Head of caudate nucleus (tissue), 42 donors: Measurements from ENCODE around the gene MEGF9.
A peak's percentile ranks its signal among the peaks of the same experiment; 100 is the strongest.
"Not testable (repeated sequence)": the region's sequence is repeated elsewhere in the genome, so short reads cannot be mapped to it uniquely, and the experiment has no call there.

ENCODE experiments used
- DNase-seq, 42 donors: peaks; one replicate each; pipeline versions ENCODE4 v3.0.0 to v3.0.0-alpha.2; 2020 to 2021; ENCODE audit warnings: mixed read lengths in 7 of 42
- intact Hi-C: fragments of 100-400 bp; cut with DNase I; formaldehyde crosslinking; loops from one replicate; pipeline ENCODE4 v1.15.0; 2022

The MEGF9 gene

DNA sequence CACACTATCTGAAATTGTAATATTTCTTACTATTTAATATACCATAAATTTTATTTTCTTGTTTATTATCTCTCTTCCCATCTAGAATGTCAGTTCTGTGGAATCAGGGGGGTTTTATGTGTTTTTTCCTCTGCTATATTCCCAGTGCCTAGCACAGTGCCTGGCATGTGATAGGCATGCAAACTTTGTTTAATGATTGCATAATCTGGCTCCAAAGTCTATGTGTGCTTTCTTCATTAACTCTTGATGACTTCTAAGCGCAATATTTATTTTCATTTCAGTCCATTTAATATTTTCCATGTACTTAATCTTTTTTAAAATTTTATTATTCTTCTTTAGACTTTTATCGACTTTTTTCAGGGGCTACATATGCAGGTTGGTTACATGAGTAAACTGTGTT is 73.9 kb downstream of the MEGF9 start:
- intact Hi-C loops: no loop called here
- DNase-seq: no peak

DNA sequence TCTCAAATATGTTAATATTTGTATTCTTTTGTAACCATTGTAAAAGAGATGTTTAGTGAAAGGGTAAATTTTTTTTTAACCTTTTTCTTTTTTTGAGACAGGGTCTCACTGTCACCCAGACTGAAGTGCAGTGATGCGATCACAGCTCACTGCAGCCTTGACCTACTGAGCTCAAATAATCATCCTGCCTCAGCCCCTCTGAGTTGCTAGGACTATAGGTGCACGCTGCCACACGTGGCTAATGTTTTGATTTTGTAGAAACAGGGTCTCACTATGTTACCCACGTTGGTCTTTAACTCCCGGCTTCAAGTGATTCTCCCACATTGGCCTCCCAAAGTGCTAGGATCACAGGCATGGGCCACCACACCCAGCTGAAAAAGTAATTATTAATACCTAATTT is 76.4 kb downstream of the MEGF9 start:
- no peak for DNase-seq
- intact Hi-C loops: no loop called here

DNA sequence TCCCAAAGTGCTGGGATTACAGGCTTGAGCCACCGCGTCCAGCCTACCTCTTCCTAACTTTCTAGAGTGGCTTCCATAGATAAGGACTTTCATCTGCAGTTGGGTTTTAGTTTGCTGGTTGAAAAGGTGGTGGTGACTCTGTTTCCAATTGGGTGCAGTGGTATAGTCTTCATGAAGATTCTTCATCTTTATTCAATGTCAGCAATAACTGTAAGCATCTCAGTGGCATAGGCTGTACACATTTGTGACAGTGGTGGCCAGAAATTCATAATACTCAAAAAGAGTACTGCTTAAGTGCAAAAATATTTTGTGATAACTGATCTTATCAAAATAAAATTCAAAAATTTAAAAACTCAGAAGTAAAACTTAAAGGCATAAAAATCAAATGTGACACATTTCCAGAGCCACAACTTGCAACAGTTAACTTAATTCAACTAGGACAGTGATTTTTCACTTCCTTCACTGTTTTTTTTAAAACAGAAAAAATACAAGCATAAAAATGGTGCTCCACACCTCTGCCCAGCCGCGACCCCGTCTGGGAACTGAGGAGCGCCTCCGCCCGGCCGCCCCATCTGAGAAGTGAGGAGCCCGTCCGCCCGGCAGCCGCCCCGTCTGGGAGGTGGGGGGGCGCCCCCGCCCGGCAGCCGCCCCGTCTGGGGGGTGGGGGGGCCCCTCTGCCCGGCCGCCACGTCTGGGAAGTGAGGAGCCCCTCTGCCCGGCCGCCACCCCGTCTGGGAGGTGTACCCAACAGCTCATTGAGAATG is 77.9 kb downstream of the MEGF9 start:
- intact Hi-C loops: no loop called here
- no peak for DNase-seq

DNA sequence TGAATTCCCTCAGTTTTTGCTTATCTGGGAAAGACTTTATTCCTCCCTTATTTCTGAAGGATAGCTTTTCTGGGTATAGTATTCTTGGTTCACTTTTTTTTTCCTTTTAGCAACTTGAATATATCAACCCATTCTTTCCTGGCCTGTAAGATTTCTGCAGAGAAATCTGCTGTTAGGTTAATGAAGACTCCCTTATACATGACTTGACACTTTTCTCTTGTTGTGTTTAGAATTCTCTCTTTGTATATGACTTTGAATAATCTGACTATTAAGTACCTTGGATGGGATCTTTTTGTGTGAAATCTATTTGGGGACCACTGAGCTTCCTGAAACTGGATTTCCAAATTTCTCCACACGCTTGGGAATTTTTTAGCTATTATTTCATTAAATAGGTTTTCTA is 79.3 kb downstream of the MEGF9 start:
- intact Hi-C loops: no loop called here
- DNase-seq: no peak

DNA sequence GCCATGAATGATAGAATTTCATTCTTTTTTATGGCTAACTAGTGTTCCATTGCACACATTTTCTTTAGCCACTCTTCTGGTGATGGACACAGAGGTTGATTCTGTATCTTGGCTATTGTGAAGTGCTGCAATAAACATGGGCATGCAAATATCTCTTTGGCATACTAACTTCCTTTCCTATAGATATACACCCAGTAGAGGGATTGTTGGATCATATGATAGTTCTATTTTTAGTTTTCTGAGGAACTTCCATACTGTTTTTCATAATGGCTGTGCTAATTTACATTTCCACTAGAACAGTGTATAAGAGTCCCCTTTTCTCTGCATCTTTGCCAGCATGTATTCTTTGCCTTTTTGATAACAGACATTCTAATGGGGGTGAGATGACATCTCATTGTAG is 83.9 kb downstream of the MEGF9 start:
- intact Hi-C loops: no loop called here
- DNase-seq: no peak

DNA sequence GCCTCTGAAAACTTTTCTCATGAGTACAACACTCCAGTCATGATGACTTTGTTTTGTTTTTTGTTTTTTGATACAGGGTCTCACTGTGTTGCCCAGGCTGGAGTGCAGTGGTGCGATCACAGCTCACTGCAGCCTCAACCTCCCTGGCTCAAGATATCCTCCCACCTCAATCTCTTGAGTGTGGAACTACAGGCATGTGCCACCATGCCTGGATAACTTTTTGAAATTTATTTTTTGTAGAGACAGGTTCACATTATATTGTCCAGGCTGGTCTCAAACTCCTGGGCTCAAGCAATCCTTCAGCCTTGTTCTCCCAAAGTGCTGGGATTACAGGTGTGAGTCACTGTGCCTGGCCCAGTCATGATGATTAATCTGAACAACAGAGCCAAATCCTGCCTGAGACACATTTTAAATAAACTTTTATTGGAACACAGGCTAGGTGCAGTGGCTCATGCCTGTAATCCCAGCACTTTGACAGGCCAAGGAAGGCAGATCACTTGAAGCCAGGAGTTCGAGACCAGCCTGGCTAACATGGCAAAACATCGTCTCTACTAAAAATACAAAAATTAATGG is 85.3 kb downstream of the MEGF9 start:
- intact Hi-C loops: not testable (repeated sequence)
- peak in 1 of 42 donors; percentile 22 for DNase-seq

DNA sequence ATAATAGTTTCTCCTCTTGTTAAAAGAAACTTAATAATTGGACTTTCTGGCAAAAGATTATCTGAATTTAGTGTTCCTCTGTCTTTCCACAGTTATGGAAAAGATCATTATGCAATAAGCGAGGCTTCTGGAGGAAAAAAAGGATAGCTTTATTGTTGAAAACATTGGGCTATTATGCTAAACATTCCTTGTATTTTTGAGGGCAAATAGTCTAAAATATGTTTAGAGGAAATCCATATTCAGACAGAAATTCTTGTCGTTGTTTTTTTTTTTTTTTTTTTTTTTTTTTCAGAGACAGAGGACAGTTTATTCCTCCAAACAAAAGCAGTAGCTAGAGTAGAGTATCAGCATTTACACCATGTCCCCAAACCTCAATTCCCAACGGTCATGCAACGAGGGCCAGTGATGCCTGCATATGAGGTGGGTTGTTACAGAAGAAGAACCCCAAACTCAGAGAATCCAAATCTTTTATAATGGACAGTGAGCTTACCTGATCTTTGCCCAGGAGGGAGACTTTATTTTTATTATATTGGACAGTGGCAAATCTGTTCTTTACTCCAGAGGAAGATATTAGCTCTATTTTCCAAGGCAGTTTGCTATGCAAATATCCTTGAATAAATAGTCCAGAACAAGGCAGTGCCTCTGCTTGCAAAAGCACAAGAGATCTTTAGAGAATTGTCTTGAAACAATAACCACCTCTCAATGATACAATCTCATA is 85.9 kb downstream of the MEGF9 start:
- DNase-seq: peak in 3 of 42 donors; percentile 26 to 60 (median 42)
- intact Hi-C loops: no loop called here

DNA sequence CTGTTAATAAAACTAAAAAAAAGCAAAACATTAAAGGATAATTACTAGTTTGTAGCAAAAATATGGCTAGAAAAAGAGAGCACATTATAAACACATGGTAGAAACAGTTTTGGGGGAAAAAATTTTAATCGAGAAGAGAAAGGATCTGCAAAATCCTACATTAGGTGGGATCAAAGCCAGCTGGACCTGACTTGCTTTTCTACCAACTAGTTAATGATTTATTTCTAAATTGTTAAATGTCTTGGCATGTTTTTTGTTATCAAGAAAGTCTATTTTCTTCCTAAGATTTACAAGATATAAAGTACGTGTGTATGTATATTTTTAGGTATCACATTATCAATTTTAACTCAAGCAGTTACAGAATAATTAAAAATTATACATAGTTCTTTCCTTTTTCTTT is 87.2 kb downstream of the MEGF9 start:
- intact Hi-C loops: no loop called here
- DNase-seq: no peak

DNA sequence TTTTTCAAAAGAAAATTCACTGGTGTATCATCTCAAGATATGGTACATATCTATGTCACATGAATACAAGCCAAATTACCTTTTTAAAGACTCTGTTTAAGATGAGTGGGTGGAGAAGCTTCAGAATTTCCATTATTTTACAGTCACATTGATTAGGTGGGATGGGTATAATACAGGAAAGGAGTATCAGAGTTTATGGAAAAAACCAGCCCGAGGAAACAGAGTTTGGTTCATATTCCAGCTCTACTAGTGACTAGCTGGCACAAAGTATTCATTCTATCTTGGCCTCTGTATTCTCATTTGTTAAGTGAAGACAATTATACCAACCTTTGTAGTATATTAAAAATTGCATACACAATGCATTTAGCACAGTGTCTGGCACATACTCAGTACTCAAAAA is 87.8 kb downstream of the MEGF9 start:
- peak in 1 of 42 donors; percentile 32 for DNase-seq
- intact Hi-C loops: no loop called here

DNA sequence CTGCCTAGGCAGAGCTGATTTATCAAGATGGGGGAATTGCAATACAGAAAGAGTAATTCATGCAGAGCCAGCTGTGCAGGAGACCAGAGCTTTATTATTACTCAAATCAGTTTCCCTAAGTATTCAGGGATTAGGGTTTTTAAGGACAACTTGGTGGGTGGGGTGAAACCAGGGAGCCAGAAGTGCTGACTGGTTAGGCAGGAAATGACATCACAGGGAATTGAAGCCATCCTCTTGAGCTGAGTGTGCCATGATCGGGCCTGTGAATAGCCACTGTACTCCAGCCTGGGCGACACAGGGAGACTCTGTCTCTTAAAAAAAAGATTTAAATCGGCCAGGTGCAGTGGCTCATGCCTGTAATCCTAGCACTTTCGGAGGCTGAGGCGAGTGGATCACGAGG is 89.0 kb downstream of the MEGF9 start:
- intact Hi-C loops: no loop called here
- peak in 7 of 42 donors; percentile 11 to 45 (median 44) for DNase-seq

DNA sequence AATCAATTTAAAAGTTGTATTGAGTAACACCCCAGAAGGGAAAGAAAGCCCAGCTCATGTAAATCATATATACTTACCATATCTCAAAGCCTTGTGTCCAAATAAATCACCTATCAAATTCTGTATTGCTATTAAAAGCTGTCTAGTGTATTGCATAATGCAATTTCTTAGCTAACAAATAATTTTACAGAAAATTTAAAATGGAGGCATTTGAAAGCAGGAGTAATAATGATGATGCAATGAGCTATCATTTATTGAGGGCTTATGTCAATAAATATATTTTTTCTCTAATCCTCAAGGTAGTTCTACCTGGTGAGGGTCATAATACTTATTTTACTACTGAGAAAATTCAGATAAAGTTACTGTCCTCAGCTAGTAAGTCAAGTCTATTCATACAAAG is 91.5 kb downstream of the MEGF9 start:
- no peak for DNase-seq
- intact Hi-C loops: loop anchor here (5.0 kb wide), 1 partner anchor 90 kb away; the partner anchor contains the start of gene MEGF9

DNA sequence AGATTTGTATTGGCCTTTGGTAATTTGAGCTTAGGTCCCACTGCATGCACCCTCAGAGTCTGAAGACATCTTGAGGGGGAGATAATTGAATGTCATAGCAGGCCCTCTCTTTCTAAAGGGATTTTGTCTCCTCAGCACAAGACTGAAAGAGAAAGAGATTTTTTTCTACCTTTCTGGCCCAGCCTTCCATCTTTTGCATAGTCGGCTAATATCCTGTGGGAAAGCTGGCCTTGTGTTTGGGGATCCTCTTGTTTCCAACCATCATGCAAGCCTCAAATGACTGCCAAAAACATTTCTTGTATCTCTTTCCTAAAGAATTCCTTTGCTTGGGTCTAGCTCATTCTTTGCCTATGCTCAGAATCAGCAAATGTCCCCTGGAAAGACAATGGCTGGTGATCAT is 92.3 kb downstream of the MEGF9 start:
- intact Hi-C loops: loop anchor here (5.0 kb wide), 1 partner anchor 90 kb away; the partner anchor contains the start of gene MEGF9

DNA sequence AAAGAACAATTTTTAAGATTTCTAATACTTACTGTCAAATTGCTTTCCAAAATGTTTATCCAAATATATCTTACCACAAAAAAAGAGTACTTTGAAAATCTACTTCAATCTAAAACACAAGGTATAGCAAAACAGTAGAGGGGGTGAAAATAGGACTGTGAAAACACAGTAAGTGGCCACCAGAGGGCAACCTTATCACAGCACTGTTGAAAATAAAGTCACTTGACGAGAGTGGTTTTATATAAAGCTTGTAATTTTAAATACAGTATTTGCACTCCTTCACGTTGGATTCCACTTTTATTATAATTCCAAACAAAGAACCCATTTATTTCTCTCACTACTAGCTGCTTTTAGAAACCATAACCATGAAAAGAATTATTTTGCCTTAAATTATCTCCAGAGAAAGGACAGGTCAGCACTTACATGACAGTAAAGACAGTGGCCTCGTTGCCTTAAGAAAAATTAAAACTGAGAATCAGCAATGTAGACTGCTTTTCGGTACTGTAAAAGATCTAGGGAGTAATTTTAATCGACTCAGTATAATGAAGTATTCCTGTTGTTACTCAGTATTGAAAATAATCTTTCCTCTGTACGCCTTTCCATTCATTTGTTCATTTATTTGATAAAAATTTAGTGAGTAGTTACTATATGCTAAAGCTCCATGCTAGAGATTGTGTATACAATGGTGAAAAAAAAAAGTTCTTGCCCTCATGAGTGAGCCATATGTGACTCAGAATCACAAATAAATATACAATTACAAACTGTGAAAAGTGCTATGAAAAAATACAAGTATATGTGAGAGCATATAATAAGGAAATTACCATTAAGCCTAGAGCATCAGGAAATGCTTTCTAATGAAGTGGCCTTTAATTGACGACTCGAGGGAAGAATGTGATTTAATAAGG is 94.3 kb downstream of the MEGF9 start:
- intact Hi-C loops: loop anchor here (5.0 kb wide), 1 partner anchor 92 kb away; the partner anchor contains the start of gene MEGF9
- DNase-seq: peak in 39 of 42 donors; percentile 36 to 91 (median 75)

More for the DNA sequence above, 92.3 kb downstream of the MEGF9 start:
- no peak for DNase-seq

DNA sequence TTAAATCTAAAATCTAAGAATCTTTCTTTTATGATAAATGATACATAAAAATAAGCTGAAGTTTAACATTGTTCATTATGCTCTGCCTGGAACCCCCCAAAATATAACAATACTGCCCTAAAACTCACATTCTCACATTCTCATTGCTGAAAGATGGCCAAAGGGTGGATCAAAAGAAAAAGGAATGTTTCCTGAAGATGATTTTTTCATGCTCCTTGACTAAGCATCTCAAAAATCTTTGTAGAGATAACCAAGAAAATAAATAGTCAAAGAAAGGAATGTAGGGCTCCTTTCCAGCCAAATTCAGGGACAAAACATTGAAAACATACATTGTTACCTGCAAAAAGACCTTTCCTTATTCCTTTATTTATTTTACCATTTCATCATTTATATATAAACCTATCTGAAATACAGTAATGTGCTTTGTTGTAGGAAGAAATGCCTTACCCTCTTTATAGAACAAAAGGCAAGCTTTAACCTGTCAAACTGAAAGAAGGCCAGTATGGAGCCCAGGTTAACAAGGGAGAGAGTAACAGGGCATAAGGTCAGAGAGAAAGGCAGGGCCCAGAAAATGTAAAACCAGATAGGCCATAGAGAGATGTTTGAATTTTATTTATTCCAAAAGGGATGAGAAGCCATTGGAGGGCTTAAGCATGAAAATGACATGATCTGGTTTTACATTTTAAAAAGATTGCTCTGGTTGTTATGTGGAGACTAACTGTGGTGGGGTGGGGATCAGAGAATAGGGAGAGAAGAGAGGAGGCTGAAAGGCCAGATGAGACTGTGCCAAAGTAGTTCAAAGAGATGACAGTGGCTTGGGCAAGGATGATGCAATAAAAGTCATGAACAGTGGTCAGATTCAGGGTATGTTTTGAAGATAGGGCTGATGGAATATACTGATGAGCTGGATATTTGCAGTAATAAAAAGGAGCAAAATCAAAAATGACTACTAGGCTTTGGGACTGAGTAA is 97.0 kb downstream of the MEGF9 start:
- intact Hi-C loops: no loop called here
- no peak for DNase-seq

DNA sequence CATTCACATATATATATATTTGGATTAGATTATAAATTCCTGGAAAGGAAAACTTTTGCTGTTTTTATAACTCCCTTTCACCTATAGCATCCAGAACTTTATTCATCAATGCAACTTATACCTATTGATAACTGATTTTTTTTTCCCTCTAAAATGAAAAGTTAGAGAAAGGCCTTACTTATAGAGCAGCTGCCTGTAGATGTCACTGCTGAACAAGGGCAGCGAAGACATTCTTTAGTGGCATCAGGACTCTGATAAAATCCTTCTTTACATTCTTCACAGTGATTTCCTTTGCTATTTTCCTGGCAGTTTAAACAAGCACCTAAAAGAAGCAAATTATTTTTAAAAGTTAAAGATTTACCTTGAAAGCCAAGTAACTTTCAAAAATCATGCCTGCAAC is 102.1 kb downstream of the MEGF9 start:
- peak in 10 of 42 donors; percentile 20 to 62 (median 36) for DNase-seq
- intact Hi-C loops: no loop called here

DNA sequence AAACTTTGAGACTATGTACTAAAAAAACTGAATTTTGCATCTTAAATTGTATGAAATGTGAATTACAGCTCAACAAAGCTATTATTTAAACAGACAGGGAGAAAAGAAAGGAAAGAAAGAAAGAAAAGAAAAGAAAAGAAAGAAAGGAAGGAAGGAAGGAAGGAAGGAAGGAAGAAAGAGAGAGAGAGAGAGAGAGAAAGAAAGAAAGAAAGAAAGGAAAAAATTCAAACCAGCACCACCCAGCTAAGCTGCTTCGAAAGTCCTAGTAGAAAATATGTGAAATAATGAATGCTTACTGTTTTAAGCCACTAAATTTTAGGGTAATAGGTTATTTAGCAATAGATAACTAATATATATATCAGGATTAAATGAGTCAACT is 102.6 kb downstream of the MEGF9 start:
- intact Hi-C loops: no loop called here
- no peak for DNase-seq

DNA sequence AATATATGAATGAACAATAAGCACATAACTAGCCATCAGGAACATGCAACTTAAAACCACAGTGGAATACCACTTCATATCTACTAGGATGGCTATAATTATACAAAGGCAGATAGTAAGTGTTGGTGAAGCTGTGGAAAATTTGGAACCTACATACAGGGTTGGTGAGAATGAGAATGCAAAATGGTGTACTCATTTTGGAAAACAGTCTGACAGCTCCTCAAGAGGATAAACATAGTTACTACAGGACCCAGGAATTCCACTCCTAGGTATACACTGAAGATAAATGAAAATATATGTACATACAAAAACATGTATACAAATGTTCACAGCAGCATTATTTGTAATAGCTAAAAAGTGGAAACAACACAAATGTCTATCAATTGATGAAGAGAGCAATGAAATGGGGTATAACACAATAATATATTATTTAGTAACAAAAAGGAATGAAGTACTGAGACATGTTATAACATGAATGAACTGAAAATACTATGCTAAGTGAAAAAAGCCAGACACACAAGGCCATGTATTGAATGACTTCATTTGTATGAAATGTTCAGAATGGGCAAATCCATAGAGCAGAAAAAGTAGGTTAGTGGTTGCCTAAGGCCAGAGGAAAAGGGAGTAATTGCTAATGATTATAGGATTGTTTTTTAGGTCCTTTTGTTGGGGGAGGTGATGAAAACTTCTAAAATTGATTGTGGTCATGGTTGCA is 103.1 kb downstream of the MEGF9 start:
- DNase-seq: no peak
- intact Hi-C loops: no loop called here
